SK-N-MC (cell line): Measurements from ENCODE around the gene ACVR2B.

ENCODE experiments used
- EZH2 ChIP-seq: fragments of 200-600 bp; sonication (generic); IDR thresholded peaks from one replicate; pipeline ENCODE4 v1.6.1; 2017; ENCODE audit warnings: antibody characterized with exemption
- FOXP2 ChIP-seq: optimal IDR thresholded peaks from 2 replicates; pipeline ENCODE3; 2011; ENCODE audit warnings: mild to moderate bottlenecking, moderate library complexity; ENCODE audit not compliant: insufficient read depth; ENCODE audit errors: extremely low read length, control extremely low read depth
- POLR2AphosphoS5 ChIP-seq: IDR thresholded peaks from 2 replicates; pipeline ENCODE4 v1.6.1; 2012; ENCODE audit warnings: mild to moderate bottlenecking, low read depth, low read length, borderline replicate concordance

- TF ChIP-seq POLR2AphosphoS5 = no peak
- no peak for TF ChIP-seq EZH2
- TF ChIP-seq FOXP2 = no peak
Measured at GRCh38 chr3:38458796-38459498, 5.3 kb downstream of the ACVR2B start.
